Activated naive CD4-positive, alpha-beta T cell treated with anti-CD3 and anti-CD28 coated beads, Interleukin-2, amount 10 ng/mL, durations not matched to agents 7 days and 5 days (primary cell): ENCODE measurements around the gene PROKR1.

Experiments used
- CTCF ChIA-PET: fragments of 350-600 bp; sonication (Branson Sonifier 250); formaldehyde crosslinking; loops from one replicate; lab custom pipeline; 2021; ENCODE audit warnings: antibody characterized with exemption; lab: Charles Lee
- DNase-seq: peaks from one replicate; pipeline ENCODE4 v3.0.0-alpha.2; 2020
- H3K27ac Mint-ChIP-seq: one replicate; pipeline ENCODE4 v1.8.0; 2021; ENCODE audit warnings: mild to moderate bottlenecking, moderate library complexity, mixed read lengths
- H3K27me3 Mint-ChIP-seq: one replicate; pipeline ENCODE4 v1.8.0; 2021; ENCODE audit warnings: mild to moderate bottlenecking, mixed read lengths
- H3K36me3 Mint-ChIP-seq: one replicate; pipeline ENCODE4 v1.8.0; 2021; ENCODE audit warnings: mixed read lengths
- H3K4me1 Mint-ChIP-seq: one replicate; pipeline ENCODE4 v1.8.0; 2021; ENCODE audit warnings: mixed read lengths
- H3K4me3 Mint-ChIP-seq: one replicate; pipeline ENCODE4 v1.8.0; 2021; ENCODE audit warnings: mild to moderate bottlenecking, moderate library complexity, mixed read lengths
- H3K9me3 Mint-ChIP-seq: one replicate; pipeline ENCODE4 v1.8.0; 2021; ENCODE audit warnings: mixed read lengths

The PROKR1 gene

GRCh38 chr2:68693951-68694350 lies 50.6 kb downstream of the PROKR1 start:
- Mint-ChIP-seq H3K4me3 (no peak overlapping the region), H3K4me1 (peaks cover 25% of the 10 kb centered on the region)

GRCh38 chr2:68695971-68696370 lies 52.6 kb downstream of the PROKR1 start:
- H3K4me3 Mint-ChIP-seq, result no peak overlapping the region
- H3K27me3 Mint-ChIP-seq, result peaks cover 26% of the 10 kb centered on the region
- CTCF ChIA-PET, result interaction anchor here (1.7 kb wide), 1 partner anchor 13 kb away, joined by 3 read pairs; no protein-coding TSS in a partner anchor

More at GRCh38 chr2:68693951-68694350, 50.6 kb downstream of the PROKR1 start:
- peaks cover 3% of the 10 kb centered on the region for H3K9me3 Mint-ChIP-seq
- CTCF ChIA-PET, result no interaction called here
- no peak for DNase-seq
- no peak overlapping the region for H3K27ac Mint-ChIP-seq
- peaks cover 2% of the 10 kb centered on the region for H3K36me3 Mint-ChIP-seq
- H3K27me3 Mint-ChIP-seq, result peaks cover 22% of the 10 kb centered on the region

GRCh38 chr2:68696554-68696953 lies 53.2 kb downstream of the PROKR1 start:
- peaks cover 2% of the 10 kb centered on the region for H3K36me3 Mint-ChIP-seq
- peaks cover 9% of the 10 kb centered on the region for H3K4me1 Mint-ChIP-seq

More at GRCh38 chr2:68695971-68696370, 52.6 kb downstream of the PROKR1 start:
- Mint-ChIP-seq H3K9me3 (peaks cover 6% of the 10 kb centered on the region), H3K4me1 (peaks cover 9% of the 10 kb centered on the region), H3K27ac (no peak overlapping the region), H3K36me3 (peaks cover 2% of the 10 kb centered on the region)
- DNase-seq, result no peak

GRCh38 chr2:68698567-68699377 lies 55.4 kb downstream of the PROKR1 start:
- CTCF ChIA-PET, result interaction anchor here (1.0 kb wide), 1 partner anchor 39 kb away, joined by 3 read pairs; no protein-coding TSS in a partner anchor
- no peak overlapping the region for H3K4me3 Mint-ChIP-seq
- H3K27me3 Mint-ChIP-seq, result peaks cover 22% of the 10 kb centered on the region
- no peak for DNase-seq
- no peak overlapping the region for H3K27ac Mint-ChIP-seq
- peaks cover 17% of the 10 kb centered on the region for H3K4me1 Mint-ChIP-seq
- H3K9me3 Mint-ChIP-seq, result peaks cover 6% of the 10 kb centered on the region
- no peaks in the 10 kb centered on the region for H3K36me3 Mint-ChIP-seq

More at GRCh38 chr2:68696554-68696953, 53.2 kb downstream of the PROKR1 start:
- H3K4me3 Mint-ChIP-seq, result no peak overlapping the region
- no peak for DNase-seq
- H3K27me3 Mint-ChIP-seq, result peaks cover 26% of the 10 kb centered on the region
- no peak overlapping the region for H3K27ac Mint-ChIP-seq
- peaks cover 6% of the 10 kb centered on the region for H3K9me3 Mint-ChIP-seq
- CTCF ChIA-PET, result interaction anchor here (1.7 kb wide), 1 partner anchor 13 kb away, joined by 3 read pairs; no protein-coding TSS in a partner anchor

GRCh38 chr2:68700560-68700959 lies 57.2 kb downstream of the PROKR1 start:
- Mint-ChIP-seq H3K9me3 (peaks cover 6% of the 10 kb centered on the region), H3K36me3 (no peaks in the 10 kb centered on the region), H3K27me3 (peaks cover 9% of the 10 kb centered on the region), H3K27ac (no peak overlapping the region), H3K4me1 (peaks cover 17% of the 10 kb centered on the region), H3K4me3 (no peak overlapping the region)
- DNase-seq, result no peak
- CTCF ChIA-PET, result interaction anchor here (0.9 to 1.5 kb wide), 2 partner anchors 8 to 225 kb away, joined by 4 to 9 read pairs; no protein-coding TSS in a partner anchor

GRCh38 chr2:68706637-68707036 lies 63.3 kb downstream of the PROKR1 start:
- Mint-ChIP-seq H3K36me3 (peaks cover 1% of the 10 kb centered on the region), H3K4me3 (no peak overlapping the region), H3K27me3 (no peaks in the 10 kb centered on the region), H3K9me3 (no peaks in the 10 kb centered on the region), H3K27ac (no peak overlapping the region), H3K4me1 (peaks cover 26% of the 10 kb centered on the region)
- CTCF ChIA-PET, result interaction anchor here (3.2 kb wide), 1 partner anchor 218 kb away, joined by 59 read pairs; no protein-coding TSS in a partner anchor
- DNase-seq, result no peak
